Suppressor macrophage (primary cell): ENCODE measurements around the gene FRMD4A.

Experiments used
- DNase-seq, 4 experiments: peaks; one replicate each; pipeline ENCODE4 v3.0.0-alpha.2; 2020 to 2022

The FRMD4A gene

GRCh38 chr10:14010101-14010558 is 320.6 kb downstream of the FRMD4A start:
- peak in 3 of 4 experiments; percentile 27 to 50 (median 42) for DNase-seq

GRCh38 chr10:14009371-14010100 is 321.2 kb downstream of the FRMD4A start:
- DNase-seq = no peak

- DNase-seq = peak in 1 of 4 experiments; percentile 14
Measured at GRCh38 chr10:14008740-14009080, 322.0 kb downstream of the FRMD4A start.

GRCh38 chr10:14004536-14004935 is 326.2 kb downstream of the FRMD4A start:
- DNase-seq = no peak

GRCh38 chr10:14003517-14004184 is 327.1 kb downstream of the FRMD4A start:
- DNase-seq = no peak

GRCh38 chr10:14001298-14002040 is 329.3 kb downstream of the FRMD4A start:
- DNase-seq = no peak

GRCh38 chr10:13998163-13998835 is 332.4 kb downstream of the FRMD4A start:
- DNase-seq = no peak

GRCh38 chr10:13997650-13998049 is 333.1 kb downstream of the FRMD4A start:
- DNase-seq = no peak

- peak in 2 of 4 experiments; percentile 27 to 43 for DNase-seq
Measured at GRCh38 chr10:13994932-13995331, 335.8 kb downstream of the FRMD4A start.

GRCh38 chr10:13993673-13994089 is 337.0 kb downstream of the FRMD4A start:
- DNase-seq = no peak

- DNase-seq = no peak
Measured at GRCh38 chr10:13993169-13993568, 337.6 kb downstream of the FRMD4A start.

GRCh38 chr10:13991353-13991752 is 339.4 kb downstream of the FRMD4A start:
- DNase-seq = no peak

- DNase-seq = no peak
Measured at GRCh38 chr10:13990946-13991345, 339.8 kb downstream of the FRMD4A start.

- DNase-seq = no peak
Measured at GRCh38 chr10:13990392-13990805, 340.3 kb downstream of the FRMD4A start.

- no peak for DNase-seq
Measured at GRCh38 chr10:13989616-13990015, 341.1 kb downstream of the FRMD4A start.

GRCh38 chr10:13987446-13987845 is 343.3 kb downstream of the FRMD4A start:
- DNase-seq = peak; percentile 33 to 71 (median 48)

- peak; percentile 64 to 86 (median 68) for DNase-seq
Measured at GRCh38 chr10:13984647-13985155, 346.0 kb downstream of the FRMD4A start.

- DNase-seq = peak in 2 of 4 experiments; percentile 8 to 12
Measured at GRCh38 chr10:13983035-13983434, 347.7 kb downstream of the FRMD4A start.

GRCh38 chr10:13978533-13979115 is 352.1 kb downstream of the FRMD4A start:
- DNase-seq = no peak

GRCh38 chr10:13977861-13978532 is 352.7 kb downstream of the FRMD4A start:
- no peak for DNase-seq

GRCh38 chr10:13973742-13974141 is 357.0 kb downstream of the FRMD4A start:
- no peak for DNase-seq

- no peak for DNase-seq
Measured at GRCh38 chr10:13972609-13973008, 358.1 kb downstream of the FRMD4A start.
